Spleen (tissue), 7 donors: Measurements from ENCODE around the gene MRPS21.

Experiments
- CTCF ChIP-seq, 11 experiments: fragments of 200-600 bp in 7 of 11; fragments of 450-650 bp in 4 of 11; sonication (generic) in 4 of 11; IDR thresholded peaks in 8 of 11; conservative IDR thresholded peaks in 3 of 11; 1 replicate in 7 of 11; 2 replicates in 4 of 11; pipeline versions ENCODE4 v1.4.0 to v1.8.0; 2016 to 2021; ENCODE audit warnings: antibody characterized with exemption in 11 of 11, inconsistent platforms in 4 of 11, mild to moderate bottlenecking in 1 of 11
- POLR2A ChIP-seq, 3 donors: fragments of 450-650 bp; IDR thresholded peaks; one replicate each; pipeline ENCODE4 v1.5.1; 2017; ENCODE audit warnings: antibody characterized with exemption in 3 of 3, mild to moderate bottlenecking in 1 of 3
- donor health status: DM: no; HTN: no; CAD: no; lungs with moderate emphysema.
- donor health status: DM: no; HTN: no; CAD: no.
- donor health status: DM: no; HTN: no; CAD: no.

GRCh38 chr1:150262388-150263320 lies 31.0 kb upstream of the MRPS21 start:
- TF ChIP-seq POLR2A (IDR thresholded peaks at IDR 0.05) (no peak), CTCF (IDR thresholded peaks at IDR 0.05 in 8 of 11, conservative IDR thresholded peaks at IDR 0.05 in 3 of 11) (no peak)
